Measurements from ENCODE around the gene OR8J3. TPM values are rescaled to one million over a fixed set of nuclear protein-coding genes. Genes with fewer than 3 reads are reported as not detected.

Gene OR8J3
- not detected for total RNA-seq

- no peak within 1 kb of the TSS for H3K4me3 ChIP-seq
- intact Hi-C loops (cut with DNase I; ENCODE audit: low total_unique reads): no loop called here
- TF ChIP-seq POLR2A (IDR thresholded peaks at IDR 0.05): no peak
- TF ChIP-seq CTCF (IDR thresholded peaks at IDR 0.05): no peak
- TF ChIP-seq POLR2AphosphoS5 (IDR thresholded peaks at IDR 0.05): no peak
- H3K9me3 ChIP-seq: no peaks in the 10 kb centered on the region
- no peaks in the 10 kb centered on the region for H3K27me3 ChIP-seq
- no peak for DNase-seq (ENCODE audit: low spot score in 2 of 2)
- H3K27ac ChIP-seq: no peak within 1 kb of the TSS
- H3K4me1 ChIP-seq: no peaks in the 10 kb centered on the region
- no peaks in the 10 kb centered on the region for H3K36me3 ChIP-seq
Observed at GRCh38 chr11:56140151-56140661, at the start of gene OR8J3. OR8J3 (minus strand) TSS chr11:56140201; CDS start chr11:56137718, 2,483 bp downstream.

GRCh38 chr11:56188602-56189001 is 48.6 kb upstream of the OR8J3 start:
- Histone ChIP-seq H3K27ac (no peak overlapping the region), H3K4me3 (no peak overlapping the region), H3K27me3 (no peaks in the 10 kb centered on the region), H3K36me3 (no peaks in the 10 kb centered on the region), H3K9me3 (peaks cover 0 to 9% of the 10 kb centered on the region in 2 donors), H3K4me1 (no peaks in the 10 kb centered on the region)
- DNase-seq (ENCODE audit: low spot score in 2 of 2): no peak
- intact Hi-C loops (cut with DNase I; ENCODE audit: low total_unique reads): no loop called here
- TF ChIP-seq CTCF (IDR thresholded peaks at IDR 0.05): no peak

- no peak for DNase-seq (ENCODE audit: low spot score in 2 of 2)
- TF ChIP-seq POLR2A (IDR thresholded peaks at IDR 0.05) (no peak), POLR2AphosphoS5 (IDR thresholded peaks at IDR 0.05) (no peak)
- H3K4me1 ChIP-seq: no peaks in the 10 kb centered on the region
- H3K27me3 ChIP-seq: no peaks in the 10 kb centered on the region
- H3K36me3 ChIP-seq: no peaks in the 10 kb centered on the region
- H3K9me3 ChIP-seq: peaks cover 5 to 15% of the 10 kb centered on the region in 2 donors
- intact Hi-C loops (cut with DNase I; ENCODE audit: low total_unique reads): no loop called here
- no peak overlapping the region for H3K27ac ChIP-seq
- no peak overlapping the region for H3K4me3 ChIP-seq
Observed at GRCh38 chr11:56183459-56183858, 43.5 kb upstream of the OR8J3 start.

GRCh38 chr11:56176318-56176717 is 36.3 kb upstream of the OR8J3 start, which contains the start of gene OR5J2:
OR5J2 (plus strand) TSS chr11:56176618; CDS start chr11:56176618, 0 bp downstream.
- Histone ChIP-seq H3K27ac (no peak within 1 kb of the TSS), H3K36me3 (no peaks in the 10 kb centered on the region), H3K4me1 (no peaks in the 10 kb centered on the region), H3K9me3 (peaks cover 5 to 15% of the 10 kb centered on the region in 2 donors), H3K27me3 (no peaks in the 10 kb centered on the region), H3K4me3 (no peak within 1 kb of the TSS)
- no peak for DNase-seq (ENCODE audit: low spot score in 2 of 2)
- intact Hi-C loops (cut with DNase I; ENCODE audit: low total_unique reads): no loop called here
- TF ChIP-seq POLR2AphosphoS5 (IDR thresholded peaks at IDR 0.05) (no peak), CTCF (IDR thresholded peaks at IDR 0.05) (no peak), POLR2A (IDR thresholded peaks at IDR 0.05) (no peak)

GRCh38 chr11:56172256-56172830 is 32.3 kb upstream of the OR8J3 start:
- Histone ChIP-seq H3K9me3 (no peaks in the 10 kb centered on the region), H3K27ac (no peak overlapping the region), H3K4me3 (no peak overlapping the region), H3K27me3 (no peaks in the 10 kb centered on the region), H3K36me3 (no peaks in the 10 kb centered on the region), H3K4me1 (no peaks in the 10 kb centered on the region)
- intact Hi-C loops (cut with DNase I; ENCODE audit: low total_unique reads): no loop called here
- no peak for TF ChIP-seq POLR2AphosphoS5 (IDR thresholded peaks at IDR 0.05)
- DNase-seq (ENCODE audit: low spot score in 2 of 2): no peak

GRCh38 chr11:56163804-56164203 is 23.8 kb upstream of the OR8J3 start:
- Histone ChIP-seq H3K9me3 (no peaks in the 10 kb centered on the region), H3K36me3 (no peaks in the 10 kb centered on the region), H3K27ac (no peak overlapping the region), H3K4me1 (no peaks in the 10 kb centered on the region), H3K27me3 (no peaks in the 10 kb centered on the region), H3K4me3 (no peak overlapping the region)
- intact Hi-C loops (cut with DNase I; ENCODE audit: low total_unique reads): no loop called here
- TF ChIP-seq POLR2AphosphoS5 (IDR thresholded peaks at IDR 0.05) (no peak), CTCF (IDR thresholded peaks at IDR 0.05) (no peak), POLR2A (IDR thresholded peaks at IDR 0.05) (no peak)
- no peak for DNase-seq (ENCODE audit: low spot score in 2 of 2)
